ENCODE results near the gene RPLP1.

Gene RPLP1

GRCh38 chr15:69493406-69493805, 40.8 kb downstream of the RPLP1 start:
- TF ChIP-seq ZNF324 (tag by site-specific recombination; IDR thresholded peaks at IDR 0.05) = no peak
- ChIA-PET POLR2A (interaction anchor here (0.7 kb wide), 1 partner anchor 76 kb away, joined by 6 read pairs; no protein-coding TSS in a partner anchor), CTCF (interaction anchor here (0.6 to 1.2 kb wide), 4 partner anchors 10 to 830 kb away, joined by 3 to 5 read pairs (median 3); no protein-coding TSS in a partner anchor)

DNA sequence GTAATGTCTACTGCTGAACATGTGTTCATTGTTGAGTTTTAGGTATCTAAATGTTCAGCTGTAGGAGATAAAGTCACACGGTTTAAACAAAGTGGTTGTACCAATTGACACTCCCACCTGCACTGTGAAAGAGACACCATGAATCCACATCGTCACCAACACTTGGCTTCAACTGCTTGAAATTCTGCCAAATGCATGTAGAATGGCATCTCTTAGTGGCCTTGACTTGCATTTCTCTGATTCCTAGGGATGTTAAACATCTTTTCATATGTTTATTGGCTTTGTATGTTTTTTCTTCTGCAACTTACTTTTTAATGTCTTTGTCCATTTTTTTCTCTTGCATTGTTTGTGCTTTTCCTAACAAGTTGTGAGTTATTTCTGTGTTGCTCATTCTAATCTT, 43.4 kb downstream of the RPLP1 start:
- H3K9me3 ChIP-seq (ENCODE audit: control insufficient read depth, insufficient read depth, low read depth, low read length) = no peaks in the 10 kb centered on the region
- H3K4me3 ChIP-seq (ENCODE audit: low read depth, low read length) = no peak overlapping the region
- no peaks in the 10 kb centered on the region for H3K4me1 ChIP-seq (ENCODE audit: control insufficient read depth, insufficient read depth, low read length)
- TF ChIP-seq ZNF280D (tag by site-specific recombination; IDR thresholded peaks at IDR 0.05) = no peak
- TF ChIP-seq ZNF184 (tag by site-specific recombination; IDR thresholded peaks at IDR 0.05) = no peak
- TF ChIP-seq ZNF146 (tag by site-specific recombination; IDR thresholded peaks at IDR 0.05) = no peak
- no peak for TF ChIP-seq ZNF23 (tag by site-specific recombination; IDR thresholded peaks at IDR 0.05; ENCODE audit: borderline replicate concordance)
- no peak for TF ChIP-seq ZNF114 (tag by site-specific recombination; IDR thresholded peaks at IDR 0.05)
- TF ChIP-seq GLIS2 (tag by site-specific recombination; IDR thresholded peaks at IDR 0.05) = no peak
- no peak for TF ChIP-seq ZNF211 (tag by site-specific recombination; IDR thresholded peaks at IDR 0.05; ENCODE audit: low read depth)
- no peak for TF ChIP-seq GFI1B (tag by site-specific recombination; IDR thresholded peaks at IDR 0.05)
- TF ChIP-seq ZNF670 (tag by site-specific recombination; IDR thresholded peaks at IDR 0.05; ENCODE audit: low read depth) = no peak
- no peak for TF ChIP-seq ZBTB20 (tag by site-specific recombination; IDR thresholded peaks at IDR 0.05)
- TF ChIP-seq, protein P1, sequence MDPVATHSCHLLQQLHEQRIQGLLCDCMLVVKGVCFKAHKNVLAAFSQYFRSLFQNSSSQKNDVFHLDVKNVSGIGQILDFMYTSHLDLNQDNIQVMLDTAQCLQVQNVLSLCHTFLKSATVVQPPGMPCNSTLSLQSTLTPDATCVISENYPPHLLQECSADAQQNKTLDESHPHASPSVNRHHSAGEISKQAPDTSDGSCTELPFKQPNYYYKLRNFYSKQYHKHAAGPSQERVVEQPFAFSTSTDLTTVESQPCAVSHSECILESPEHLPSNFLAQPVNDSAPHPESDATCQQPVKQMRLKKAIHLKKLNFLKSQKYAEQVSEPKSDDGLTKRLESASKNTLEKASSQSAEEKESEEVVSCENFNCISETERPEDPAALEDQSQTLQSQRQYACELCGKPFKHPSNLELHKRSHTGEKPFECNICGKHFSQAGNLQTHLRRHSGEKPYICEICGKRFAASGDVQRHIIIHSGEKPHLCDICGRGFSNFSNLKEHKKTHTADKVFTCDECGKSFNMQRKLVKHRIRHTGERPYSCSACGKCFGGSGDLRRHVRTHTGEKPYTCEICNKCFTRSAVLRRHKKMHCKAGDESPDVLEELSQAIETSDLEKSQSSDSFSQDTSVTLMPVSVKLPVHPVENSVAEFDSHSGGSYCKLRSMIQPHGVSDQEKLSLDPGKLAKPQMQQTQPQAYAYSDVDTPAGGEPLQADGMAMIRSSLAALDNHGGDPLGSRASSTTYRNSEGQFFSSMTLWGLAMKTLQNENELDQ (tag by site-specific recombination; IDR thresholded peaks at IDR 0.05; ENCODE audit: low read depth) = no peak
- no peak for TF ChIP-seq ZNF37A (tag by site-specific recombination; IDR thresholded peaks at IDR 0.05)
- TF ChIP-seq, protein P2, sequence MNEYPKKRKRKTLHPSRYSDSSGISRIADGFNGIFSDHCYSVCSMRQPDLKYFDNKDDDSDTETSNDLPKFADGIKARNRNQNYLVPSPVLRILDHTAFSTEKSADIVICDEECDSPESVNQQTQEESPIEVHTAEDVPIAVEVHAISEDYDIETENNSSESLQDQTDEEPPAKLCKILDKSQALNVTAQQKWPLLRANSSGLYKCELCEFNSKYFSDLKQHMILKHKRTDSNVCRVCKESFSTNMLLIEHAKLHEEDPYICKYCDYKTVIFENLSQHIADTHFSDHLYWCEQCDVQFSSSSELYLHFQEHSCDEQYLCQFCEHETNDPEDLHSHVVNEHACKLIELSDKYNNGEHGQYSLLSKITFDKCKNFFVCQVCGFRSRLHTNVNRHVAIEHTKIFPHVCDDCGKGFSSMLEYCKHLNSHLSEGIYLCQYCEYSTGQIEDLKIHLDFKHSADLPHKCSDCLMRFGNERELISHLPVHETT (tag by site-specific recombination; IDR thresholded peaks at IDR 0.05) = no peak
- ChIA-PET POLR2A (no interaction called here), CTCF (no interaction called here)
- no peaks in the 10 kb centered on the region; a peak in 2 of 3 replicates for H3K36me3 ChIP-seq (ENCODE audit: control insufficient read depth in 2 of 2, insufficient read depth in 1 of 2, low read length in 2 of 2)
- H3K27ac ChIP-seq (ENCODE audit: extremely low read depth, low read depth, low read length) = no peak overlapping the region

More at GRCh38 chr15:69493406-69493805, 40.8 kb downstream of the RPLP1 start:
- H3K27ac ChIP-seq (ENCODE audit: extremely low read depth, low read depth, low read length) = no peak overlapping the region
- H3K4me3 ChIP-seq (ENCODE audit: low read depth, low read length) = no peak overlapping the region
- H3K9me3 ChIP-seq (ENCODE audit: control insufficient read depth, insufficient read depth, low read depth, low read length) = no peaks in the 10 kb centered on the region
- H3K4me1 ChIP-seq (ENCODE audit: control insufficient read depth, insufficient read depth, low read length) = no peaks in the 10 kb centered on the region
- no peaks in the 10 kb centered on the region; a peak in 2 of 3 replicates for H3K36me3 ChIP-seq (ENCODE audit: control insufficient read depth in 2 of 2, insufficient read depth in 1 of 2, low read length in 2 of 2)

DNA sequence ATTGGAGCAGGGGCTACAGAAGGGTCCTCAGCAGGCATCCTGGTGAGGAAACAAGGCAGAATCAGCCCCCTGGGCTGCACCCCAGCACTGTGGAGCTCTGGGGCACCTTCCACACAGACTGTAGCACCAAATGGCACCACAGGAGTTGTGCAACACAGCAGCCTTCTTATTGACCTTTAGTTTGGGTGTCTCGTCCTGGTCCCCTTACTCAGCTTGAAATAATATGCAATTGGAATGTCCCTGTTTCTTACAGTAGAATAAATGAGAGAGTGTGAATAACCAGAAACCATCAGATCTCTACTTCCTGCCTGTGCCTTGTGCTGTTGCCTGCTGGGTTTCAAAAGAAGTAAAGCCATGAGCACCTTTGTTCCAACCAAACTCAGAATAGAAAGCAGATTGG, 44.5 kb downstream of the RPLP1 start:
- Histone ChIP-seq H3K36me3 (ENCODE audit: control insufficient read depth in 2 of 2, insufficient read depth in 1 of 2, low read length in 2 of 2) (no peaks in the 10 kb centered on the region; a peak in 2 of 3 replicates), H3K4me3 (ENCODE audit: low read depth, low read length) (no peak overlapping the region), H3K9me3 (ENCODE audit: control insufficient read depth, insufficient read depth, low read depth, low read length) (no peaks in the 10 kb centered on the region), H3K4me1 (ENCODE audit: control insufficient read depth, insufficient read depth, low read length) (no peaks in the 10 kb centered on the region), H3K27ac (ENCODE audit: extremely low read depth, low read depth, low read length) (no peak overlapping the region)
- CTCF ChIA-PET = interaction anchor here (0.5 to 1.3 kb wide), 3 partner anchors 19 to 134 kb away, joined by 3 to 4 read pairs (median 4); no protein-coding TSS in a partner anchor
- POLR2A ChIA-PET = no interaction called here
- TF ChIP-seq ZNF157 (tag by site-specific recombination; IDR thresholded peaks at IDR 0.05) = no peak
- no peak for TF ChIP-seq ZBTB1 (tag by site-specific recombination; IDR thresholded peaks at IDR 0.05)
- no peak for TF ChIP-seq ZNF138 (tag by site-specific recombination; IDR thresholded peaks at IDR 0.05; ENCODE audit: borderline replicate concordance)
- TF ChIP-seq, protein P3, sequence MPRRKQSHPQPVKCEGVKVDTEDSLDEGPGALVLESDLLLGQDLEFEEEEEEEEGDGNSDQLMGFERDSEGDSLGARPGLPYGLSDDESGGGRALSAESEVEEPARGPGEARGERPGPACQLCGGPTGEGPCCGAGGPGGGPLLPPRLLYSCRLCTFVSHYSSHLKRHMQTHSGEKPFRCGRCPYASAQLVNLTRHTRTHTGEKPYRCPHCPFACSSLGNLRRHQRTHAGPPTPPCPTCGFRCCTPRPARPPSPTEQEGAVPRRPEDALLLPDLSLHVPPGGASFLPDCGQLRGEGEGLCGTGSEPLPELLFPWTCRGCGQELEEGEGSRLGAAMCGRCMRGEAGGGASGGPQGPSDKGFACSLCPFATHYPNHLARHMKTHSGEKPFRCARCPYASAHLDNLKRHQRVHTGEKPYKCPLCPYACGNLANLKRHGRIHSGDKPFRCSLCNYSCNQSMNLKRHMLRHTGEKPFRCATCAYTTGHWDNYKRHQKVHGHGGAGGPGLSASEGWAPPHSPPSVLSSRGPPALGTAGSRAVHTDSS (tag by site-specific recombination; IDR thresholded peaks at IDR 0.05) = no peak
- TF ChIP-seq ZNF121 (tag by site-specific recombination; IDR thresholded peaks at IDR 0.05) = no peak
- TF ChIP-seq ZFHX2 (tag by site-specific recombination; conservative IDR thresholded peaks at IDR 0.05) = no peak
- TF ChIP-seq ZNF2 (tag by site-specific recombination; IDR thresholded peaks at IDR 0.05) = no peak
- TF ChIP-seq CTCF (tag by site-specific recombination; IDR thresholded peaks at IDR 0.05) = no peak
- TF ChIP-seq FEZF1 (tag by site-specific recombination; IDR thresholded peaks at IDR 0.05) = no peak

All from HEK293 (cell line).